Epidermal melanocyte (primary cell): ENCODE results near the gene PLEKHA5.
"Not testable (repeated sequence)": the region's sequence is repeated elsewhere in the genome, so short reads cannot be mapped to it uniquely, and the experiment has no call there.

ENCODE experiments used
- DNase-seq: peaks from one replicate; pipeline ENCODE4 v3.0.0; 2011; ENCODE audit warnings: low spot score; ENCODE audit not compliant: insufficient read length

The PLEKHA5 gene

GRCh38 chr12:19402743-19403431, 273.4 kb downstream of the PLEKHA5 start:
- no peak for DNase-seq

- no peak for DNase-seq
Measured at GRCh38 chr12:19404242-19404880, 274.8 kb downstream of the PLEKHA5 start.

GRCh38 chr12:19409376-19409775, 279.8 kb downstream of the PLEKHA5 start:
- DNase-seq, result no peak

- no peak for DNase-seq
Measured at GRCh38 chr12:19410211-19410610, 280.7 kb downstream of the PLEKHA5 start.

GRCh38 chr12:19410629-19411185, 281.2 kb downstream of the PLEKHA5 start:
- DNase-seq, result no peak

- no peak for DNase-seq
Measured at GRCh38 chr12:19411234-19412204, 282.0 kb downstream of the PLEKHA5 start.

- no peak for DNase-seq
Measured at GRCh38 chr12:19412844-19413243, 283.3 kb downstream of the PLEKHA5 start.

GRCh38 chr12:19413582-19413981, 284.0 kb downstream of the PLEKHA5 start:
- not testable (repeated sequence) for DNase-seq

GRCh38 chr12:19415563-19415962, 286.0 kb downstream of the PLEKHA5 start:
- no peak for DNase-seq

GRCh38 chr12:19419086-19419485, 289.6 kb downstream of the PLEKHA5 start:
- DNase-seq, result no peak

- DNase-seq, result no peak
Measured at GRCh38 chr12:19421503-19422282, 292.2 kb downstream of the PLEKHA5 start.

- DNase-seq, result no peak
Measured at GRCh38 chr12:19423166-19423930, 293.8 kb downstream of the PLEKHA5 start.
